ENCODE data around the gene ARHGAP31. TPM values are rescaled to one million over a fixed set of nuclear protein-coding genes. Genes with fewer than 3 reads are reported as not detected.

ARHGAP31 gene
- total and polyA plus RNA-seq, 10 of the 15 experiments (the other 5 are each of a cell fraction or from before 2014, with no cell fraction given): 0.97 to 29.8 (median 10.3) TPM

- ChIA-PET CTCF (interaction anchor here (1.1 to 1.5 kb wide), 4 partner anchors 13 to 252 kb away, joined by 3 to 4 read pairs (median 3); no protein-coding TSS in a partner anchor), POLR2A (interaction anchor here (0.9 to 1.2 kb wide), 2 partner anchors 13 to 86 kb away, joined by 3 to 4 read pairs; no protein-coding TSS in a partner anchor), RAD21 (ENCODE audit: unreplicated experiment) (no interaction called here), SMC1A (ENCODE audit: uncharacterized antibody, unreplicated experiment) (interaction anchor here (1.0 kb wide), 1 partner anchor 123 kb away, joined by 3 read pairs; no protein-coding TSS in a partner anchor)
- peaks cover 1 to 17% of the 10 kb centered on the region in 2 experiments for H3K36me3 ChIP-seq (ENCODE audit: control insufficient read depth in 2 of 2, insufficient read depth in 2 of 2, low read length in 1 of 2)
- no peak overlapping the region for H3K9ac ChIP-seq (ENCODE audit: control insufficient read depth, insufficient read depth, low read length)
- no peak overlapping the region for H3K27ac ChIP-seq (ENCODE audit: control insufficient read depth, insufficient read depth)
- H3K9me3 ChIP-seq (replicated peaks; ENCODE audit: control insufficient read depth, insufficient read depth, low read length): peaks cover 24% of the 10 kb centered on the region
- intact Hi-C loops (cut with micrococcal nuclease; ENCODE audit: unreplicated experiment) (no loop called here), in situ Hi-C loops (cut with MboI) (no loop called here)
- no peak for ATAC-seq
- FAIRE-seq: no peak
- no peak overlapping the region for H3K4me3 ChIP-seq
- WGBS (ENCODE audit: insufficient coverage, insufficient replicate concordance, low lambda C conversion rate, missing lambda C conversion rate): 92% methylated on average over 1 of the region's 1 CpG
- H3K4me2 ChIP-seq (ENCODE audit: control insufficient read depth, insufficient read depth): no peak overlapping the region
- no peak for TF ChIP-seq PKNOX1 (IDR thresholded peaks at IDR 0.05)
- TF ChIP-seq ETV6 (conservative IDR thresholded peaks at IDR 0.05 in 1 of 2, IDR thresholded peaks at IDR 0.05 in 1 of 2; ENCODE audit: borderline replicate concordance in 1 of 2, low read depth in 1 of 2): no peak
- no peak for TF ChIP-seq FOS (IDR thresholded peaks at IDR 0.05; ENCODE audit: borderline replicate concordance, extremely low read depth, insufficient read length)
- TF ChIP-seq CEBPB (IDR thresholded peaks at IDR 0.05; ENCODE audit: borderline replicate concordance in 1 of 2, low read depth in 2 of 2, low read length in 2 of 2): no peak
- no peak for TF ChIP-seq POLR2A (IDR thresholded peaks at IDR 0.05; ENCODE audit: low read depth, low read length)
- TF ChIP-seq ZBED1 (IDR thresholded peaks at IDR 0.05; ENCODE audit: borderline replicate concordance): no peak
- TF ChIP-seq IRF5 (IDR thresholded peaks at IDR 0.05; ENCODE audit: borderline replicate concordance): no peak
- TF ChIP-seq NR2C1 (IDR thresholded peaks at IDR 0.05): no peak
- DNase-seq (ENCODE audit: low read depth, low spot score): no peak
- no peaks in the 10 kb centered on the region for H3K79me2 ChIP-seq (ENCODE audit: control insufficient read depth, insufficient read depth, low read length)
- H3K4me1 ChIP-seq (ENCODE audit: control insufficient read depth, insufficient read depth, low read length): no peaks in the 10 kb centered on the region
- H2AFZ ChIP-seq (ENCODE audit: control insufficient read depth, low read depth, low read length): no peak overlapping the region
- H4K20me1 ChIP-seq (ENCODE audit: control insufficient read depth, insufficient read depth): no peaks in the 10 kb centered on the region
- no peaks in the 10 kb centered on the region for H3K27me3 ChIP-seq (replicated peaks in 1 of 2; ENCODE audit: control insufficient read depth in 2 of 2, insufficient read depth in 2 of 2, low read length in 1 of 2)
- no TSS peak for BruUV-seq (replicated peaks)
These were observed 134.4 kb downstream of the ARHGAP31 start for GRCh38 chr3:119428538-119428937.
